ENCODE measurements around the gene OLFM1.

DNA sequence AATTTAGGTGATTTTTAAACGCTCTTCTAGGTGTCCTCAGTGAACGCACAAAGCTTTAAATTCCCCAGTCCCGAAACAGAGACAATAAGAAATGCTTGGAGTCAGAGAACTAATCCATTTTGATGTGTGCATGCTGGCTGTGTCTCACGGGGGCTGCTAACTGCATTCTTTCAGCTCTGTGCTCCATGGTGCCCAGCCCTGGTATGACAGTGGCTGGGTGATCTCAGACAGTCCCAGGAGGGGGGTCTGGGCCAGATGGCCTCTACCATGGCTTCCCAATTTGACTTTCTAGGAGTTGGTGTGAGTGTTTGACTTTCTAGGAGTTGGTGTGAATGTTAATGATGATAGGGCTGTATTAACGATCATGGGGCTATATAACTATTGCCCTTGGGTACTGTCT lies 12.1 kb downstream of the OLFM1 start:
- TF ChIP-seq POLR2AphosphoS5 (IDR thresholded peaks at IDR 0.05) (no peak), POLR2A (IDR thresholded peaks at IDR 0.05) (no peak)
